NCI-H1092 treated with DMSO at 0.1 percent for 48 hours (cell line): Measurements from ENCODE around the gene CETP.
"Not testable (repeated sequence)": the region's sequence is repeated elsewhere in the genome, so short reads cannot be mapped to it uniquely, and the experiment has no call there.

Experiments
- DNase-seq: peaks from one replicate; lab custom pipeline; 2025; lab: John Stamatoyannopoulos, UW

The CETP gene

GRCh38 chr16:56980792-56981724, 19.3 kb downstream of the CETP start:
- DNase-seq = no peak

- no peak for DNase-seq
These were observed 20.1 kb downstream of the CETP start for GRCh38 chr16:56981729-56982271.

- no peak for DNase-seq
These were observed 20.9 kb downstream of the CETP start for GRCh38 chr16:56982695-56983094.

GRCh38 chr16:56983211-56983751, 21.5 kb downstream of the CETP start:
- DNase-seq = no peak

- DNase-seq = no peak
These were observed 22.9 kb downstream of the CETP start for GRCh38 chr16:56984639-56985038.

GRCh38 chr16:56985288-56985961, 23.7 kb downstream of the CETP start:
- DNase-seq = no peak

- no peak for DNase-seq
These were observed 24.2 kb downstream of the CETP start for GRCh38 chr16:56985962-56986360.

- DNase-seq = no peak
These were observed 24.6 kb downstream of the CETP start for GRCh38 chr16:56986361-56986760.

- DNase-seq = not testable (repeated sequence)
These were observed 25.2 kb downstream of the CETP start for GRCh38 chr16:56986908-56987307.

- no peak for DNase-seq
These were observed 25.9 kb downstream of the CETP start for GRCh38 chr16:56987692-56988091.

GRCh38 chr16:56988161-56988947, 26.6 kb downstream of the CETP start:
- DNase-seq = no peak

- DNase-seq = peak; percentile 66
These were observed 27.5 kb downstream of the CETP start, which contains the start of gene NLRC5 for GRCh38 chr16:56988948-56989945. NLRC5 (plus strand) TSS chr16:56989557; CDS start chr16:57020713, 31,156 bp downstream.

- no peak for DNase-seq
These were observed 28.2 kb downstream of the CETP start for GRCh38 chr16:56989988-56990387.

- no peak for DNase-seq
These were observed 28.9 kb downstream of the CETP start for GRCh38 chr16:56990407-56991286.

GRCh38 chr16:56992431-56992830, 30.7 kb downstream of the CETP start:
- not testable (repeated sequence) for DNase-seq

GRCh38 chr16:56993204-56993603, 31.5 kb downstream of the CETP start:
- DNase-seq = no peak

- no peak for DNase-seq
These were observed 32.6 kb downstream of the CETP start for GRCh38 chr16:56994311-56994710.

- no peak for DNase-seq
These were observed 33.5 kb downstream of the CETP start for GRCh38 chr16:56995136-56995805.

- DNase-seq = no peak
These were observed 35.5 kb downstream of the CETP start for GRCh38 chr16:56997264-56997663.
